Measurements from ENCODE around the gene CAMK2N1.

DNA sequence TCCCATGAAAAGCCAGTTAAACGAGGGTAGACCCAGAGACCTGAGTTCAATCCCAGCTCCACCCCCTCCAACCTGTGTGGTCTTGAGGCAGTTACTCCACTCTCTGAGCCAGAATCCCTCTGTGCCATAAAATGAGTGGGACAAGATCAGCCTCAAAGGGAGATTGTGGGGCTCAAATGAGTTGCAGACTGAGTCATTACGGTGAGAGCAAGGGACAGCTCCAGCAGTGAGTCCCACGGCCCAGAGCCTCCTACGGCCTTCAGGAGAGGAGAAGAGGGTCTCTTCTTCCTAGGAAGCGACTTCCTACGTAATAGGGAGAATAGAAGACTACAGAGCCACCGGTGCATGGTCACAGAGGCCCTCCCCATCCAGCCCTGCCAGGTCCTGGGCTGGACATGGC lies 6.7 kb upstream of the CAMK2N1 start:
- no peak for TF ChIP-seq CEBPB (IDR thresholded peaks at IDR 0.05)
- TF ChIP-seq E2F6 (IDR thresholded peaks at IDR 0.05; ENCODE audit: borderline replicate concordance, low read depth): no peak
- no peak for TF ChIP-seq PHF8 (IDR thresholded peaks at IDR 0.05; ENCODE audit: borderline replicate concordance, low read depth)
- TF ChIP-seq REST (IDR thresholded peaks at IDR 0.05): no peak
- no peak for TF ChIP-seq EHMT2 (IDR thresholded peaks at IDR 0.05; ENCODE audit: low read depth)
- no peak for TF ChIP-seq POLR2A (IDR thresholded peaks at IDR 0.05; ENCODE audit: low read length)
- no peak for TF ChIP-seq HDAC2 (IDR thresholded peaks at IDR 0.05)
- no peak for TF ChIP-seq CTCF (IDR thresholded peaks at IDR 0.05)
- TF ChIP-seq, protein P1, sequence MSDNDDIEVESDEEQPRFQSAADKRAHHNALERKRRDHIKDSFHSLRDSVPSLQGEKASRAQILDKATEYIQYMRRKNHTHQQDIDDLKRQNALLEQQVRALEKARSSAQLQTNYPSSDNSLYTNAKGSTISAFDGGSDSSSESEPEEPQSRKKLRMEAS (IDR thresholded peaks at IDR 0.05): no peak
- no peak for TF ChIP-seq RCOR1 (IDR thresholded peaks at IDR 0.05; ENCODE audit: low read depth, low read length)
- TF ChIP-seq KDM5A (IDR thresholded peaks at IDR 0.05): no peak
- no peak for TF ChIP-seq CHD4 (IDR thresholded peaks at IDR 0.05; ENCODE audit: borderline replicate concordance)

All from A549 (cell line).